K562 (cell line): Measurements from ENCODE around the gene SMIM35. TPM values are rescaled to one million over a fixed set of nuclear protein-coding genes. Genes with fewer than 3 reads are reported as not detected.

Experiments used
- ATF2 ChIP-seq: sonication (generic); formaldehyde crosslinking; IDR thresholded peaks from 2 replicates; pipeline ENCODE4 v1.8.1; 2022; ENCODE audit warnings: missing genetic modification reagents
- ATF7 ChIP-seq: fragments of 450-650 bp; IDR thresholded peaks from 2 replicates; pipeline ENCODE4 v1.7.1; 2014; ENCODE audit warnings: mild to moderate bottlenecking, moderate library complexity
- EGR1 ChIP-seq: fragments of 450-650 bp; conservative IDR thresholded peaks from 2 replicates; pipeline ENCODE4 v1.6.1; 2017; ENCODE audit warnings: mild to moderate bottlenecking
- NR2C1 ChIP-seq, 2 experiments: fragments of 450-650 bp; IDR thresholded peaks; 2 replicates each; pipeline ENCODE4 v1.6.1; 2017; ENCODE audit warnings: mild to moderate bottlenecking in 2 of 2, antibody characterized with exemption in 1 of 2, inconsistent platforms in 1 of 2, missing compliant biosample characterization in 1 of 2, missing genetic modification characterization in 1 of 2
- OTX1 ChIP-seq: fragments of 450-650 bp; formaldehyde crosslinking; IDR thresholded peaks from 2 replicates; pipeline ENCODE4 v1.4.0; 2022; ENCODE audit warnings: mild to moderate bottlenecking
- POLR2AphosphoS5 ChIP-seq: IDR thresholded peaks from 2 replicates; pipeline ENCODE4 v1.6.1; 2011; ENCODE audit warnings: mild to moderate bottlenecking, low read depth, low read length, moderate library complexity; ENCODE audit not compliant: control insufficient read depth, insufficient read depth
- REST ChIP-seq, 2 experiments: fragments of 450-650 bp; formaldehyde crosslinking in 1 of 2; IDR thresholded peaks; 2 replicates each; pipeline versions ENCODE4 v1.4.0 to v1.6.1; 2014 to 2020; ENCODE audit warnings: mild to moderate bottlenecking in 2 of 2, borderline replicate concordance in 1 of 2, low read depth in 1 of 2
- RFX1 ChIP-seq: fragments of 450-650 bp; IDR thresholded peaks from 2 replicates; pipeline ENCODE4 v1.6.1; 2016; ENCODE audit warnings: mild to moderate bottlenecking, moderate library complexity
- ZNF311 ChIP-seq: fragments of 250-450 bp; sonication (Bioruptor Pico); IDR thresholded peaks from 2 replicates; pipeline ENCODE4 v1.4.0; 2020; ENCODE audit warnings: mild to moderate bottlenecking, moderate library complexity
- ZNF511 ChIP-seq: sonication (generic); formaldehyde crosslinking; IDR thresholded peaks from 2 replicates; pipeline ENCODE4 v1.8.0; 2022; ENCODE audit warnings: mild to moderate bottlenecking, missing genetic modification reagents
- ZNF696 ChIP-seq: fragments of 250-450 bp; sonication (Bioruptor Pico); conservative IDR thresholded peaks from 2 replicates; pipeline ENCODE4 v1.4.0; 2020; ENCODE audit warnings: mild to moderate bottlenecking, moderate library complexity
- ZNF830 ChIP-seq: fragments of 250-450 bp; sonication (Bioruptor Pico); IDR thresholded peaks from 2 replicates; pipeline ENCODE4 v1.5.0; 2021; ENCODE audit warnings: mild to moderate bottlenecking
- polyA plus RNA-seq, 8 experiments: library from polyadenylated mRNA; depleted of rRNA in 4 of 8; stranded (reverse) in 5 of 8; unstranded in 3 of 8; fragments of >200 nt; fragmentation: Nextera tagmentation in 2 of 8; fragmentation: Illumina TruSeq in 1 of 8; extraction: Ambion mirVana in 2 of 8; extraction: Trizol in 1 of 8; gene quantifications; 2 replicates each; pipeline versions ENCODE4 v1.2.1 to v1.2.3, GENCODE V29; 2011 to 2014; ENCODE audit warnings: inconsistent platforms in 1 of 8, missing spikeins in 1 of 8
- total RNA-seq, 7 experiments: library from RNA; depleted of rRNA in 6 of 7; stranded (reverse); fragments of >200 nt in 6 of 7; fragmentation: Illumina TruSeq in 2 of 7; extraction: Trizol in 2 of 7; gene quantifications; 2 replicates each; pipeline versions ENCODE4 v1.2.1 to v1.2.3, GENCODE V29; 2011 to 2021; ENCODE audit warnings: low replicate concordance in 1 of 7
- TF ChIP-seq, protein P1 (sequence below): fragments of 250-450 bp; sonication (Bioruptor Pico); IDR thresholded peaks from 2 replicates; pipeline ENCODE4 v1.9.0; 2021; ENCODE audit warnings: mild to moderate bottlenecking, inconsistent platforms
- TF ChIP-seq, protein P2 (sequence below): sonication (generic); formaldehyde crosslinking; IDR thresholded peaks from 2 replicates; pipeline ENCODE4 v1.8.1; 2023; ENCODE audit warnings: mild to moderate bottlenecking, missing genetic modification reagents

SMIM35 gene
- total and polyA plus RNA-seq, 9 of the 15 experiments (the other 6 are each of a cell fraction or from before 2014, with no cell fraction given) = 0.03 TPM; not detected in 7

DNA sequence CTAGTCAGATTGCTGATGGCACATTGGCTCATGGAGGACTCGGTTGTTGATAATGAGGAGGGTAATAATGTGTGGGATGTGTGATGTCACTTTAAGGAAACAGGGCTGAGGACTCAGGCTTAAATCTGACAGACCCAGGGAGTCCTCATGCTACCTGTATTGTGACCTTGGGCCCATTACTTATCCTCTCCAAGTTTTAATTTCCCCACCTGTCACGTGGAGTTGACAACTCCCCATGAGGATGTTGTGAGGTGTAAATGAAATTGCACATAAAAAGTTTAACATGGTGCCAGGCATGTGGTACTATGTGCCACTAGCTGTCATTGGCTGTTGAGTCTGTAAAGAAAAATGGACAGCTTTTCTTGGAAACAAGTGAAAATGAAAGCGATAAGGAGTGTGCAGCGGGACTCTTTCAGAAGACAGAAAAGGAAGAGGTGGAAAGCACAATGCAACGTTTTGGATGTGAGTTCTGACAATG is 85.2 kb downstream of the SMIM35 start (continued):
- TF ChIP-seq REST (IDR thresholded peaks at IDR 0.05; ENCODE audit: borderline replicate concordance) = no peak
- no peak for TF ChIP-seq REST (CRISPR knock-in tag; IDR thresholded peaks at IDR 0.05; ENCODE audit: low read depth)
- TF ChIP-seq EGR1 = no peak
- TF ChIP-seq ZNF311 (CRISPR knock-in tag) = no peak
- no peak for TF ChIP-seq NR2C1 (IDR thresholded peaks at IDR 0.05)
- 0 out of 2 replicates have a peak, but pooled peaks have one; percentile 50 for TF ChIP-seq NR2C1 (tag; IDR thresholded peaks at IDR 0.05)
- no peak for TF ChIP-seq ZNF511 (CRISPR knock-in tag)
- TF ChIP-seq, protein P1, sequence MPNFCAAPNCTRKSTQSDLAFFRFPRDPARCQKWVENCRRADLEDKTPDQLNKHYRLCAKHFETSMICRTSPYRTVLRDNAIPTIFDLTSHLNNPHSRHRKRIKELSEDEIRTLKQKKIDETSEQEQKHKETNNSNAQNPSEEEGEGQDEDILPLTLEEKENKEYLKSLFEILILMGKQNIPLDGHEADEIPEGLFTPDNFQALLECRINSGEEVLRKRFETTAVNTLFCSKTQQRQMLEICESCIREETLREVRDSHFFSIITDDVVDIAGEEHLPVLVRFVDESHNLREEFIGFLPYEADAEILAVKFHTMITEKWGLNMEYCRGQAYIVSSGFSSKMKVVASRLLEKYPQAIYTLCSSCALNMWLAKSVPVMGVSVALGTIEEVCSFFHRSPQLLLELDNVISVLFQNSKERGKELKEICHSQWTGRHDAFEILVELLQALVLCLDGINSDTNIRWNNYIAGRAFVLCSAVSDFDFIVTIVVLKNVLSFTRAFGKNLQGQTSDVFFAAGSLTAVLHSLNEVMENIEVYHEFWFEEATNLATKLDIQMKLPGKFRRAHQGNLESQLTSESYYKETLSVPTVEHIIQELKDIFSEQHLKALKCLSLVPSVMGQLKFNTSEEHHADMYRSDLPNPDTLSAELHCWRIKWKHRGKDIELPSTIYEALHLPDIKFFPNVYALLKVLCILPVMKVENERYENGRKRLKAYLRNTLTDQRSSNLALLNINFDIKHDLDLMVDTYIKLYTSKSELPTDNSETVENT (CRISPR knock-in tag) = no peak
- TF ChIP-seq ZNF830 (CRISPR knock-in tag) = no peak
- no peak for TF ChIP-seq ATF2 (CRISPR knock-in tag)
- TF ChIP-seq OTX1 = no peak
- no peak for TF ChIP-seq ATF7
- no peak for TF ChIP-seq RFX1
- TF ChIP-seq POLR2AphosphoS5 = no peak
- TF ChIP-seq ZNF696 (CRISPR knock-in tag) = no peak
- TF ChIP-seq, protein P2, sequence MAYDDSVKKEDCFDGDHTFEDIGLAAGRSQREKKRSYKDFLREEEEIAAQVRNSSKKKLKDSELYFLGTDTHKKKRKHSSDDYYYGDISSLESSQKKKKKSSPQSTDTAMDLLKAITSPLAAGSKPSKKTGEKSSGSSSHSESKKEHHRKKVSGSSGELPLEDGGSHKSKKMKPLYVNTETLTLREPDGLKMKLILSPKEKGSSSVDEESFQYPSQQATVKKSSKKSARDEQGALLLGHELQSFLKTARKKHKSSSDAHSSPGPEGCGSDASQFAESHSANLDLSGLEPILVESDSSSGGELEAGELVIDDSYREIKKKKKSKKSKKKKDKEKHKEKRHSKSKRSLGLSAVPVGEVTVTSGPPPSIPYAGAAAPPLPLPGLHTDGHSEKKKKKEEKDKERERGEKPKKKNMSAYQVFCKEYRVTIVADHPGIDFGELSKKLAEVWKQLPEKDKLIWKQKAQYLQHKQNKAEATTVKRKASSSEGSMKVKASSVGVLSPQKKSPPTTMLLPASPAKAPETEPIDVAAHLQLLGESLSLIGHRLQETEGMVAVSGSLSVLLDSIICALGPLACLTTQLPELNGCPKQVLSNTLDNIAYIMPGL (CRISPR knock-in tag) = no peak
